ENCODE measurements around the gene HBB. TPM values are rescaled to one million over a fixed set of nuclear protein-coding genes. Genes with fewer than 3 reads are reported as not detected.

Gene HBB
- total RNA-seq, 1 donor from 2014 or later, result not detected

GRCh38 chr11:5237420-5237819 is 10.5 kb upstream of the HBB start:
- no peak for TF ChIP-seq CTCF (IDR thresholded peaks at IDR 0.05; ENCODE audit: insufficient read depth, low read length, poor library complexity, severe bottlenecking)
- Histone ChIP-seq H3K27me3 (ENCODE audit: control insufficient read depth, insufficient read depth, low read length) (no peaks in the 10 kb centered on the region), H3K36me3 (ENCODE audit: control insufficient read depth, insufficient read depth, low read length) (no peaks in the 10 kb centered on the region), H3K4me3 (ENCODE audit: low read depth, low read length) (no peak overlapping the region)
- DNase-seq (ENCODE audit: low read depth), result no peak

- TF ChIP-seq CTCF (IDR thresholded peaks at IDR 0.05; ENCODE audit: insufficient read depth, low read length, poor library complexity, severe bottlenecking), result no peak
- no peak for DNase-seq (ENCODE audit: low read depth)
- Histone ChIP-seq H3K27me3 (ENCODE audit: control insufficient read depth, insufficient read depth, low read length) (no peaks in the 10 kb centered on the region), H3K4me3 (ENCODE audit: low read depth, low read length) (no peak overlapping the region), H3K36me3 (ENCODE audit: control insufficient read depth, insufficient read depth, low read length) (no peaks in the 10 kb centered on the region)
Observed at GRCh38 chr11:5235364-5236095, 8.7 kb upstream of the HBB start.

GRCh38 chr11:5234381-5234834 is 7.5 kb upstream of the HBB start, which contains the start of gene HBD:
Gene HBD (minus strand): TSS chr11:5234483. CDS start chr11:5234433, 50 bp downstream.
- no peak for DNase-seq (ENCODE audit: low read depth)
- no peak for TF ChIP-seq CTCF (IDR thresholded peaks at IDR 0.05; ENCODE audit: insufficient read depth, low read length, poor library complexity, severe bottlenecking)

GRCh38 chr11:5233307-5233706 is 6.4 kb upstream of the HBB start:
- no peak for DNase-seq (ENCODE audit: low read depth)
- no peak for TF ChIP-seq CTCF (IDR thresholded peaks at IDR 0.05; ENCODE audit: insufficient read depth, low read length, poor library complexity, severe bottlenecking)
- no peaks in the 10 kb centered on the region for H3K27me3 ChIP-seq (ENCODE audit: control insufficient read depth, insufficient read depth, low read length)
- H3K36me3 ChIP-seq (ENCODE audit: control insufficient read depth, insufficient read depth, low read length), result no peaks in the 10 kb centered on the region
- H3K4me3 ChIP-seq (ENCODE audit: low read depth, low read length), result no peak overlapping the region

More at GRCh38 chr11:5234381-5234834, 7.5 kb upstream of the HBB start, which contains the start of gene HBD:
- Histone ChIP-seq H3K36me3 (ENCODE audit: control insufficient read depth, insufficient read depth, low read length) (no peaks in the 10 kb centered on the region), H3K27me3 (ENCODE audit: control insufficient read depth, insufficient read depth, low read length) (no peaks in the 10 kb centered on the region), H3K4me3 (ENCODE audit: low read depth, low read length) (no peak within 1 kb of the TSS)

GRCh38 chr11:5232821-5233220 is 6.0 kb upstream of the HBB start:
- H3K27me3 ChIP-seq (ENCODE audit: control insufficient read depth, insufficient read depth, low read length), result no peaks in the 10 kb centered on the region
- H3K36me3 ChIP-seq (ENCODE audit: control insufficient read depth, insufficient read depth, low read length), result no peaks in the 10 kb centered on the region
- DNase-seq (ENCODE audit: low read depth), result no peak
- H3K4me3 ChIP-seq (ENCODE audit: low read depth, low read length), result no peak overlapping the region
- TF ChIP-seq CTCF (IDR thresholded peaks at IDR 0.05; ENCODE audit: insufficient read depth, low read length, poor library complexity, severe bottlenecking), result no peak

GRCh38 chr11:5232176-5232575 is 5.3 kb upstream of the HBB start:
- TF ChIP-seq CTCF (IDR thresholded peaks at IDR 0.05; ENCODE audit: insufficient read depth, low read length, poor library complexity, severe bottlenecking), result no peak
- no peak for DNase-seq (ENCODE audit: low read depth)

More at GRCh38 chr11:5232176-5232575, 5.3 kb upstream of the HBB start:
- H3K27me3 ChIP-seq (ENCODE audit: control insufficient read depth, insufficient read depth, low read length), result no peaks in the 10 kb centered on the region
- no peak overlapping the region for H3K4me3 ChIP-seq (ENCODE audit: low read depth, low read length)
- H3K36me3 ChIP-seq (ENCODE audit: control insufficient read depth, insufficient read depth, low read length), result no peaks in the 10 kb centered on the region
